Muscle of leg (tissue), 11 donors: Measurements from ENCODE around the gene PDE6G. TPM values are rescaled to one million over a fixed set of nuclear protein-coding genes. Genes with fewer than 3 reads are reported as not detected.

Experiments
- DNase-seq: peaks from one replicate; pipeline ENCODE4 v3.0.0; 2013
- H3K27ac ChIP-seq: one replicate; pipeline ENCODE4 v1.5.1; 2013; ENCODE audit warnings: mild to moderate bottlenecking, low read length, control low read depth
- H3K27me3 ChIP-seq: one replicate; pipeline ENCODE4 v1.6.1; 2013; ENCODE audit warnings: low read length; ENCODE audit not compliant: control insufficient read depth, insufficient read depth
- H3K36me3 ChIP-seq: one replicate; pipeline ENCODE4 v1.6.1; 2013; ENCODE audit warnings: low read length; ENCODE audit not compliant: control insufficient read depth, insufficient read depth
- H3K4me1 ChIP-seq: one replicate; pipeline ENCODE4 v1.6.1; 2013; ENCODE audit warnings: low read length; ENCODE audit not compliant: control insufficient read depth, insufficient read depth
- H3K4me3 ChIP-seq: one replicate; pipeline ENCODE4 v1.5.1; 2013; ENCODE audit warnings: low read length, control low read depth
- H3K9me3 ChIP-seq: replicated peaks from 2 replicates; pipeline ENCODE4 v1.6.1; 2013; ENCODE audit warnings: low read depth, low read length; ENCODE audit not compliant: control insufficient read depth
- WGBS: methylation state at CpG from one replicate; pipeline ENCODE4 v1.1.5; 2013; ENCODE audit warnings: missing lambda C conversion rate; ENCODE audit not compliant: insufficient coverage; 5-methylcytosine and 5-hydroxymethylcytosine counted together
- polyA plus RNA-seq, 8 donors: library from polyadenylated mRNA; unstranded; fragments of 120-200 nt; gene quantifications; one replicate each; pipeline versions ENCODE4 v1.2.1 to v1.2.3, GENCODE V29; 2013; ENCODE audit warnings: inconsistent platforms in 1 of 8, low replicate concordance in 1 of 8; ENCODE audit not compliant: insufficient read length in 8 of 8, insufficient read depth in 1 of 8
- total RNA-seq: library from RNA; stranded (reverse); fragments of 120-200 nt; gene quantifications from one replicate; pipeline ENCODE4 v1.2.4, GENCODE V29; 2013

The PDE6G gene
- total and polyA plus RNA-seq, 9 donors: 1.9 to 5.8 (median 3.4) TPM

DNA sequence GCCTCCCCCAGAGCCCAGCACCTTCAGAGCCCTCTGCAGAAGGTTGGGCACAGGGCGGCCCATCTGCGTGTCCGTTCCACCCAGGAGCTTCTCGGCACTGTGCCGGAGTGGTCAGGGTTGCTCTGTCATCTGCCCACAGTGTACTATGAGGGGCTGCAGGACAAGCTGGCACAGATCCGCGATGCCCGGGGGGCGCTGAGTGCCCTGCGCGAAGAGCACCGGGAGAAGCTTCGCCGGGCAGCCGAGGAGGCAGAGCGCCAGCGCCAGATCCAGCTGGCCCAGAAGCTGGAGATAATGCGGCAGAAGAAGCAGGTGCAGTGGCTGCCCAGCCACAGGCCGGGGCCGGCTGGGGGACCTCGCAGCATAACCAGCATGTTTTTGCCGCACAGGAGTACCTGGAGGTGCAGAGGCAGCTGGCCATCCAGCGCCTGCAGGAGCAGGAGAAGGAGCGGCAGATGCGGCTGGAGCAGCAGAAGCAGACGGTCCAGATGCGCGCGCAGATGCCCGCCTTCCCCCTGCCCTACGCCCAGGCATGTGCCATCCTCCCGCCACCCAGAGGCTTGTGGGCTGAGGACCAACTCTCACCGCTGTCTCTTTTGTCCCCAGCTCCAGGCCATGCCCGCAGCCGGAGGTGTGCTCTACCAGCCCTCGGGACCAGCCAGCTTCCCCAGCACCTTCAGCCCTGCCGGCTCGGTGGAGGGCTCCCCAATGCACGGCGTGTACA, 40.0 kb upstream of the PDE6G start:
- Histone ChIP-seq H3K27ac (no peak overlapping the region), H3K4me1 (peaks cover 6% of the 10 kb centered on the region), H3K4me3 (no peak overlapping the region), H3K9me3 (no peaks in the 10 kb centered on the region), H3K27me3 (no peaks in the 10 kb centered on the region), H3K36me3 (peaks cover 86% of the 10 kb centered on the region)
- 91% methylated on average over 40 of the region's 40 CpGs for WGBS
- DNase-seq: no peak

DNA sequence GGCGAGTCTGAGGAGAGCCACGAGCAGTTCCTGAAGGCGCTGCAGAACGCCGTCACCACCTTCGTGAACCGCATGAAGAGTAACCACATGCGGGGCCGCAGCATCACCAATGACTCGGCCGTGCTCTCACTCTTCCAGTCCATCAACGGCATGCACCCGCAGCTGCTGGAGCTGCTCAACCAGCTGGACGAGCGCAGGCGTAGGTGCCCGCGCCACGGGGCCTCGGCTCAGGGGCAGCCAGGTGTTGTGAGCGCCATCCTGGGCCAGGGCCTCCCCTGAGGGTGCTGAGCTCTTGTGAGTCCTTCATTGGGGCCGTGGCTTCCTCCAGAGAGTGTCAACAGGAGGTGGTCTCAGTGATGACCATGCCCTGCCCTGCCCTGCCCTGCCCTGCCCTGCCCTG, 39.5 kb upstream of the PDE6G start:
- Histone ChIP-seq H3K27me3 (no peaks in the 10 kb centered on the region), H3K36me3 (peaks cover 86% of the 10 kb centered on the region), H3K27ac (no peak overlapping the region), H3K4me1 (no peaks in the 10 kb centered on the region), H3K9me3 (no peaks in the 10 kb centered on the region), H3K4me3 (no peak overlapping the region)
- 91% methylated on average over 22 of the region's 22 CpGs for WGBS
- no peak for DNase-seq

DNA sequence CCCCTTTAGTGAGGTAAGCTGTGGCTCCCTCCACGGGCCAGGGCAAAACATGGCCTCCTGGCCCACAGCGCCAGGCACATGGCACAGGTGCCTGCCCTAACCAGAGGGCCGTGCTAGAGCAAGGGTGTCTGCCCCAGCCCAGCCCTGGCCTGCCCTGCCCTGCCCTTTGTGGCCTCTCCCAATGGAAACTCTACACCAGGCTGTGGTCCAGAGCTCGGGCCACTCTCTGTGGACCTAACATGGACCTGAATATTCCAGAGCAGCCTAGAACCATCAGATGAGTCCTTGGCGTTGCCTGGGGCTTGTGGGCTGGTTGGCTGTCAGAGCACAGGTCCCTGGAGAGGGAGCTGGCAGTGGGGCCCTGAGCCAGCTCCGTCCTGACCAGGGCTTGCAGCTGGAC, 38.9 kb upstream of the PDE6G start:
- DNase-seq: no peak
- no peaks in the 10 kb centered on the region for H3K9me3 ChIP-seq
- 73% methylated on average over 4 of the region's 6 CpGs for WGBS
- no peak overlapping the region for H3K27ac ChIP-seq
- no peaks in the 10 kb centered on the region for H3K4me1 ChIP-seq
- peaks cover 85% of the 10 kb centered on the region for H3K36me3 ChIP-seq
- H3K4me3 ChIP-seq: no peak overlapping the region
- no peaks in the 10 kb centered on the region for H3K27me3 ChIP-seq

- 91% methylated on average over 11 of the region's 19 CpGs for WGBS
- H3K36me3 ChIP-seq: peaks cover 89% of the 10 kb centered on the region
- no peaks in the 10 kb centered on the region for H3K4me1 ChIP-seq
- no peak for DNase-seq
- H3K27me3 ChIP-seq: no peaks in the 10 kb centered on the region
- H3K4me3 ChIP-seq: no peak overlapping the region
- no peaks in the 10 kb centered on the region for H3K9me3 ChIP-seq
- H3K27ac ChIP-seq: no peak overlapping the region
Measured at GRCh38 chr17:81694810-81695209, 38.5 kb upstream of the PDE6G start.

DNA sequence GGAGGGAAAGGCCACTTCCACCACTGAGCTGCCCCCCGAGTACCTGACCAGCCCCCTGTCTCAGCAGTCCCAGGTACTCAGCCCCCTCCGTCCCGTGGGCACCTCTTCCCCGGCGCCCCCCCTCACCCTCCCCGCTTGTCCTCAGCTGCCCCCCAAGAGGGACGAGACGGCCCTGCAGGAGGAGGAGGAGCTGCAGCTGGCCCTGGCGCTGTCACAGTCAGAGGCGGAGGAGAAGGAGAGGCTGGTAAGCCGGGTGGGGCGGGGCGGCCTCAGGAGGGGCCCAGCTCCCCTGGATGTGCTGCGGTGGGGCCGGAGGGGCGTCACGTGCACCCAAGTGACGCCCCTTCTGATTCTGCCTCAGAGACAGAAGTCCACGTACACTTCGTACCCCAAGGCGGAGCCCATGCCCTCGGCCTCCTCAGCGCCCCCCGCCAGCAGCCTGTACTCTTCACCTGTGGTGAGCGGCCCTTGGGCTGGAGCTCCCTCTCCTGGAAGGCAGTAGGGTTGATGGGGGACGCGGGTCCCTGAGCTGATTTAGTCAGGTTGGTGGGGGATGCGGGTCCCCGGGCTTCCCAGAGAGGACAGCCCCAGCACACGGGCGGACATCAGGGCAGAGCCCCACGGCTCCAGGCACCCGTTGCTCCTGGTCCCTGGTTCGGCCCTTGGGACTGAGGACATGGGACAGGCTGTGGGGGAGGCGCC, 37.3 kb upstream of the PDE6G start:
- Histone ChIP-seq H3K36me3 (peaks cover 98% of the 10 kb centered on the region), H3K27me3 (no peaks in the 10 kb centered on the region), H3K4me3 (no peak overlapping the region), H3K4me1 (no peaks in the 10 kb centered on the region), H3K27ac (no peak overlapping the region), H3K9me3 (no peaks in the 10 kb centered on the region)
- no peak for DNase-seq
- WGBS: 91% methylated on average over 26 of the region's 35 CpGs

- no peak for DNase-seq
- Histone ChIP-seq H3K27me3 (no peaks in the 10 kb centered on the region), H3K4me1 (no peaks in the 10 kb centered on the region), H3K36me3 (peaks cover 98% of the 10 kb centered on the region), H3K4me3 (no peak overlapping the region), H3K9me3 (no peaks in the 10 kb centered on the region), H3K27ac (no peak overlapping the region)
- WGBS: 97% methylated on average over 14 of the region's 20 CpGs
Measured at GRCh38 chr17:81691608-81692007, 35.3 kb upstream of the PDE6G start.

GRCh38 chr17:81691196-81691595, 34.9 kb upstream of the PDE6G start:
- no peak for DNase-seq
- no peaks in the 10 kb centered on the region for H3K27me3 ChIP-seq
- WGBS: 92% methylated on average over 17 of the region's 18 CpGs
- H3K27ac ChIP-seq: no peak overlapping the region
- H3K9me3 ChIP-seq: no peaks in the 10 kb centered on the region
- H3K4me1 ChIP-seq: no peaks in the 10 kb centered on the region
- no peak overlapping the region for H3K4me3 ChIP-seq
- peaks cover 98% of the 10 kb centered on the region for H3K36me3 ChIP-seq

GRCh38 chr17:81690549-81690948, 34.2 kb upstream of the PDE6G start:
- H3K4me3 ChIP-seq: no peak overlapping the region
- peaks cover under 1% of the 10 kb centered on the region for H3K4me1 ChIP-seq
- WGBS: 82% methylated on average over 17 of the region's 17 CpGs
- no peak for DNase-seq
- H3K36me3 ChIP-seq: peaks cover 97% of the 10 kb centered on the region
- H3K27ac ChIP-seq: no peak overlapping the region
- no peaks in the 10 kb centered on the region for H3K9me3 ChIP-seq
- H3K27me3 ChIP-seq: no peaks in the 10 kb centered on the region

GRCh38 chr17:81690066-81690465, 33.7 kb upstream of the PDE6G start:
- DNase-seq: no peak
- Histone ChIP-seq H3K4me3 (no peak overlapping the region), H3K9me3 (no peaks in the 10 kb centered on the region), H3K27me3 (no peaks in the 10 kb centered on the region), H3K4me1 (peaks cover 6% of the 10 kb centered on the region), H3K36me3 (peaks cover 97% of the 10 kb centered on the region), H3K27ac (no peak overlapping the region)
- 89% methylated on average over 16 of the region's 18 CpGs for WGBS

- Histone ChIP-seq H3K9me3 (no peaks in the 10 kb centered on the region), H3K36me3 (peaks cover 82% of the 10 kb centered on the region), H3K4me3 (no peak overlapping the region), H3K27ac (no peak overlapping the region), H3K4me1 (peaks cover 14% of the 10 kb centered on the region), H3K27me3 (no peaks in the 10 kb centered on the region)
- DNase-seq: no peak
- WGBS: 85% methylated on average over 14 of the region's 14 CpGs
Measured at GRCh38 chr17:81688616-81689015, 32.3 kb upstream of the PDE6G start.
